ENCODE measurements around the gene VGLL3.

Gene VGLL3

DNA sequence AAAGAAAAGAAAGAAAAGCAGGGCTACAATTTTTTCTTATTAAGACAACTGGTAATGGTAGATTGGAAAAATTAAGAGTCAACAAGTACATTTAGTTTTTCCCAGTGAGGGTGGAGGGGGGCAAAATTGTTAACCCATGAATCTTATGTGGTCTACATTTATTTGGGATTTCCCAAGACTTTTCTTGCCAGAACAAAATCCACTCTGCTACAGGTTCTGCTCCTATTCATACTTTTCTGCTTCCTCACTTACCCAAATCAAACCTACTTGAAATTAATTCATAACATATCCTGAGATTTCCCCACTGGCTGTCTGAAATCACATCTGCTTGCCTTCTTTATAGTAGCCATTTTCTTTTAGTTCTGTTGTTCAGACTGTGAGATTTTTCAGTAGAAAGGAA is 41.1 kb downstream of the VGLL3 start:
- DNase-seq = peak; percentile 89

DNA sequence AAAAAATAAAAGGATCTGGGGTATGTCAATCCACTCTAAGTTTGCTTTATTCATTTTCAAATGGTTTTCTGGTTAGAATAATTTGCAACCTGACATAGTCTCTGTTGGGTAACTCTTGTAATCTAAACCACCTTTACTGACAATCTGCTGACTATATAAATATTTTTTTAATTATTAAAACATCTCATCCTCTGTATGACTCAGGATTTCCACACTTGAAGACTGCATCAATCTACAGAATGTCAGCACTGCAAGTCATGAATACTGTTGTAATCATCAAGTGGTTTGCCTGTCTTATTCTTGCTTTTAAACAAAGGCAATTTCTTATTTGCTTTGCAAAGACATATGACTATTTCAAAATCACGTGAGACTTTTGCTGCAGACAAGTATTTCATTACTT is 42.1 kb downstream of the VGLL3 start:
- DNase-seq = peak; percentile 97

DNA sequence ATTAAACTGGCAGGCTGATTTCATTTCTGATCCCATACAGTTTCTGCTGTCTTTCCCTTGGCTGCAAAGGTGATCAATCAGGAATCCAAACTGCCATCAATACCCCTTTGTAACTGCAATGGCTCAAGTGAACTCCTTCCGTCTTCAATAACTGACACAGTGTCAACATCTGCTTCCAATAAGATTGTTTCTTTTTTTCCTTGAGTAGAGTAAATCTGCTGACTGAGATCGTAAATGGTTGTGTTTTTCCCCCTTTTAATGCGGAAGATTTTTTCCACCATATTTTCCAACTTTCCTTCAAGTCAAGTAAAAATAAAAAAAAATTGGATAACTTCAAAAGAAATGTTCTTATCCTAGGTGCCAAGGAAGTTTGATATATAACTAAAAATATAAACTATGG is 48.7 kb downstream of the VGLL3 start:
- peak; percentile 45 for DNase-seq

DNA sequence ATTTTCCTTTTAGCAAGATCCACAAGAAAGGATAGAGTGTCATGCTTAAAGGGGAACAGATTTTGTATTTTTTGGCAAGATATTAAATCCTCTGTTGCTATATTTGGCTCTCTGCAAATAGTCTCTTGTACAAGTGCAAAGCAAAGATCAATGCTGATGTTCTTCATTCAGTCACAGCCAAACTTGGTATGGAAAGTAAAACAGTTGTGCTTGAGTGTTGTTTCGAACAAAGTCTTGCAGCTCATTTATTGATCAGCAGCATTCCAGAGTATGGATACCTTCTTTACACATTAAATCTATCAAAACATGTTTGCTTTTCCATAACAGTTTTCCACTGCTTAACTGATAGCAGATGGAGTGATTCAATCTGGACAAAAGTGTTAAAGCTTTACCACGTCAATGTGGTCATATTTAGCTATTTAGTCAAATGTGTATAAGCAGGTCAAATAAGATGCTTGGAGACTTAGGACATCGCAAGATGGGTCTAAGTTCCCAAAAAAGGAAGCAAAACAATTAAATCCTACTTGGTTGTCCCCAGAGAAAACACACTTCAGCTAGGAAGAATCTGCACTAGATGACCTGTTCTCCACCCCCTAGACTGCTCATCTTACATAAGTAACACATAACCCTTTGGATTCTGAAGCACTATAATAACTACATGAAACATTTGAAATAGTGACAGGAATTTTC is 52.4 kb downstream of the VGLL3 start:
- peak; percentile 98 for DNase-seq

DNA sequence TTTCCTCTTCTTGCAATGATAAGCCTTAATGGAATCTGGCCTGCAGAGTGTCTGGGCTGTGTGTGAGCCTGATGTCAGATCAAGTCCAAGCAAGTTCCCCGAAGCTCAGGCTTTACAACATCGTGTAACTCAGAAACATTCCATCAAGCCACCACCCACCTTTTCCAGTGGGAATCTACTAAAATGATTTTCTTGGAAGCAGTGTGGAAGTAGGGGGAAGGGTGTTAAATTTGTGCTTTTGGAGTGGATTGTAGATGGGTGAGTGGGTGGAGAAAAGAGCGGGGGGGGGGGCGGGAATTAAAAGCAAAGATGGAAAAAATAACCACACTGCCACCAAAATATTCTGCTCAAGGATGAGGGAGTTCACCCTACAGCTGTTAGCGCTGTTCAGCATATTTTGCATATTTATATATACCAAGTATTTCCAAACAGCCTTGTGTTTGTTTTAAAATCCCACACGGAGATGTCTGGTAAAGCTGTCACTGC is 53.6 kb downstream of the VGLL3 start:
- peak; percentile 98 for DNase-seq

DNA sequence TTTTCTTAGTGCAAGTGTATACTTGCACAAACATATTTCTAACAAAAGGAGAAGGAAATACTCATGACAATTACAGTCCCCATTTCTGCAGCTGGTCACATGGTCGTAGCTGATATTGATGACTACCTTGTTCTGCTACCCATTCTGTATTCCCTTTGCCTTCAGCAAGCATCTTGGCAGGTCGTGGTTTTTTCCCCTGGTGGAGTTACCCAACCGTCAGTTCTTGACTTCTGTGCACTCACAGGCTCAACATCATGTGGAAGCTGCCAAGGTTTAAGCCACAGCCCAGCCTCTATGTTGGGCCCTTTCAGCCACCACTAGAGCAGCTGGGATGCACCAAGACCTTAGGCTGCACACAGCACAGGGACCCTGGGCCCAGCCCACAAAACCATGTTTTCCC is 56.1 kb downstream of the VGLL3 start:
- DNase-seq = no peak

DNA sequence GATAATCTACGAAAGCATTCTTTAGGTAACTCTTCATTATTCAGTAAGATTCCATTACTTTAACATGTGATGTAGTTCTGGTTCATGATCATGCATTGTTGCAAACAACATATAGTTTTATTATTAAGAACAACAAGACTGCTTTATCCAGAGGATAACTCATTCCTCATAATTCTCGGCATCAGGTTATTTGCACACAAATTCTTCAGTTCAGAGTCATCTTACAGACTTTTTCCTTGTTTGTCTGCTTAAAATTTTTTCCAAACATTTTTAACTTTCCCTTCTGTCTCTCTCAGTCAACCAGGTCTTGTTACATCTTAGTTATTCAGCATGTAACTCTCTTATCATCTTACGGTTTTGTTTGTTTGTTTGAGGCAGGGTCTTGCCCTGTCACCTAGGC is 60.1 kb downstream of the VGLL3 start:
- DNase-seq = peak; percentile 15

DNA sequence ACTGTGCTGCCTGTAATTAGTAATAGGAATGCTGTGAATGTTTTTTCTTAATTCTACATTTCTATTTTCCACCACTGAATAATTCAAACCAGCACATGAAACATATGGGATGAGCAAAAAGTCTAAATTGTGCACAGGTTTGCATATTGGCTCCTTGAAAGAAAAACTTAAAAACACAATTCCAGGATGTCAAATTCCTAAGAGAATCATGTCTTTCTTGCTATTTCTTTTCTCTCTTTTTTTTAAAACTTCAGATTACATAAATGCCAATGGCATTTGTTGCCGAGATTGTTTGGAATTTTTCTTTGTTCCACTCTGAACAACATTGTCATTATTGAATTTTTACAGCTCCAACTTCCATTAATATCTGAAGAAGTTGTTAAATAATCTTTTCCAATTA is 60.8 kb downstream of the VGLL3 start:
- DNase-seq = peak; percentile 64

DNA sequence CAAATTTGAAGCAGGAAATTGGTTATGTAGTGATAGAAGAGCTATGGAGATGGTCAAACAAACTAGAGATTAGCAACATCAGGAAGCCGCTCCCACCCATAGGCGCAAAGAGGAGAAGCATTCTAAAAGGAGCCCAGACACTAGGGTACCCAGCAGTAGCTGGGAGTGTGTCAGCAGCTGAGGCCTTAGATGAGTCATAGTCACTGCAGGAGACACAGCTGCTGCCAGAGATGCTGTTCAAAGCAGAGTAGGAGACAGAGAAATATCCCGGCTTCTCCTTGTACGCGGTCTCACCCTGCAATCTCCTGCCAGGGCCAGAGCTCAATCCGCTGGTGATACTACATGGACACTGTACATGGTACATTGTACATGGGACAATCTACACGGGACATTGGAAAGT is 61.9 kb downstream of the VGLL3 start:
- DNase-seq = peak; percentile 68

DNA sequence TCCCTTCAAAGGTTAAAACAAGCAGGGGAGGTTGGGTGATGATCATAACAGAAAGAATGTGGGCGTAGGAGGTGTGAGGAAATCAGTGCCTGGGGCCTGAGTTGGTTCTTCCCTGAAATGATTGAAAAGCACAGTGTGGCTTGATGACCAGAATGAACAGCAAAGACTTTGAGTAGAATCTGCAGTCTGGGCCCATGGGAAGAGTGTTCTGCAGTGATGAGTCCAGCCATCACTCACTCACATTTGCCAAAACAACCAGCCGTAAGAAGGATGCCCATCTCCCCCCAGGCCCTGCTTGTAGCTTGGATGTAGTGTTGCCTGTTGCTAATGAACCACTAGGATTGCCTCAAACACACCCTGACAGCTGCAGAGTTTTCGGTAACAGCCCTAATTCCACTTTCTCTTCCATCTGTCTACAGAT is 67.9 kb downstream of the VGLL3 start:
- peak; percentile 82 for DNase-seq

DNA sequence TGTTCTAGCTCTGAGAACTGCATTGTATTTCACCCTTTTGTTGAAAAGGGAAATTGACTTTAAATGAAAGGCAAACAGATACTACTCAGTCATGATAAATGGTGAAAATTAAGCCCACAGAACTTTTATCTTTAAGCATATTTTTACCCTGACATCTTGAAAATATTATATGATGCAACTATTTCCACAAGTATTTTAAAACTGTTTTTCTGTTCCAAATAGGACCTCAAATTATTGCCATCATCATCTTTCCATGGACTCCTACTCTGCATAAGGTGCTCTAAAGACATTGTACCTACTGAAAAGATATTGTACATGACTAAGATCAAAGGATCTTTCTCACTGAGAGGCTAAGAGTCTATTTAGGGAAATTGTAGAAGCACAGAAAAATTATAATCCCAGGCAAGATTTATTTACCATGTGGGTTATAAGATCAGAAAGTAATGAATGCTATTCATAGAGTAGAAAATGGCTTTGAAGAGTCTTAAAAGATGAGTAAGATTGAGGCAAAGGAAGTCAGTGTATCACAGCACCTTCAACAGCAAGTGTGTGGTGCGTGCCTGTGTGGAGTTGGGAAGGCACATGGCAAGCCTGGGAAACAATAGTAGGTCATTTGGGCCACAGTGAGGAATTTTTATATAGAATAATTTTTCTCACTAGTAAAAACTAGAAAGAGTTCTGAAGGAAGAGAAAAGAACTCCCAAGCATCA is 68.8 kb downstream of the VGLL3 start:
- DNase-seq = peak; percentile 46

DNA sequence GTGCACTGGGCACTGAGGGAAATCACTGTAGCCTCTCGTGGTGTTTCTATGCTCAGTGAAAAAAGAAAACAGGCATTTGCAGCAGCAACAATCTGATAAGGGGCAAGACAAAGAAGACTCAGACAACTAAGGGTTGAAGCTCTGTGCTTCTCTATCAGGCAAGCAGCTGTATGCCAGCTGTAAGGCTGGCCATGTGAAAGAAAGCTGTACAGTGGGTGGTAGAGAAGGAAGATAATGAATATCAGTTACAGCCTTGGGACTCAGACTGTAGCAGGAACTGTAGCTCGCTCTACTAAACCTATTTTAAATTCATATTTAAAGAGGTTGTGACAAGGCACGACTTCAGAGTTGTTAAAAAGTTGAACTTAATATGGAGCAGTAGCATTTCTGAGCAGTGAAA is 76.3 kb downstream of the VGLL3 start:
- DNase-seq = no peak

DNA sequence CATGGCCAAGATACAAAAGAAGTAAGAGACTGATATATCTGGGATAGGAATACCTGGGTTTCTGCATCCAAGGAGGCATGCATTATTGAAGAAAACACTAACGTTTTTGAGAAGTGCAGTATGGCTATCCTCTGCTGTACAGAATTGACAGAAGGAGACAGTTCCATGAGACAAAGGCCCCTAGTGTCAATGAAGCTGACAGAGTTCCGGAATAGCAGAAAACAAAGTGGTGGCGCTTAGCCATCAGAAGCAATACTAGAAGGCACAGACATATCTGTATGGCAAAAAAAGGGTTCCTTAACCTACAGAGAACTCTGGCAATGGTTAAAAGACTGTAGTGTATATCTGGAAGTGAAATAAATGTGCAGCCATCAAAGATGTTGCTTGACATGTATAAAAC is 77.8 kb downstream of the VGLL3 start:
- no peak for DNase-seq

DNA sequence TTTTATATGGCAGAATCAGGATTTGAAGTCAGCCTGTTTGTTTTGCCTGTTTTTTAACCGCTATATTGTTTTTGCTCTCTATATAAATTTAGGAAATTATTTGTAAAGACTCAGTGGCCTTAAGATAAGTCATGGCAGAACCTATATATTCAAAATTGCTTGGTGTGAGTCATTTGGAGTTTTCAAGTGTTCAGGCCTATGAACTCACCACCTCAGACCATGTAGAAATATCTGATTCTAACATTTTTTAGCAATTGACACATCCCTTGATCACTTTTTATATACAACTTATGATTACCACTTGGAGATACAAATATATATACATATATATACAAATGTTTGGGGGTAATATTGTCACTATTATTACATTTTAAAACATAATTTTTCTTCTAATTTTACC is 95.7 kb downstream of the VGLL3 start:
- DNase-seq = peak; percentile 24

DNA sequence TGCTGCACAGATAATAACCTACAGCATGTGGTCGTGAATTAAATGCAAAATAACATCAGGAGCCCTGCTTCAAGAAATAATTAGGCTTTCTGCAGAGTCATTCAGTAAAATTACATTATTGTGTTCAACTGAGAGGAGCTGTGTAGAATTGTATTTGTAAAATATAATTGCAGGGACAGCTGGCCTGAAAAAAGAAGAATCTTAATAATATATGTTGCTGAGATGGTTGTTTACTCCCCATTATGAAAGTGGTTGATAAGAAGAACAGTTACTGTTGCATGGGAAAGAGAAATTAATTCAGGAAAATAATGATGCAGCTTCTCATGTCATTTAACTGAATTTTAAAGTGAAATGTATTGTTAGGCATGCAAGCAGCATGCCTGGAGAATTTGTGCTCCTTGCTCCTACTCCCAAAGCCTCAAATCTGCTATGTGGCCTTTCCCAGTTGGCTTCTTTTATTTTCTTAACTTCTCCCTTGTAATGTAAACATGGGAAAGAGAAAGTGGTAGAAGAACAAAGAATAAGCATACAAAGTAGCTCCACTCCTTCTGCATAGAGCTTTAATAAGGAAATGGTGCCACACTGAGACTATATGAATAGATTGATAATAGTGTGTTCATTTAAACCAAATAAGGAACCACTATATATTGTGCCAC is 100.1 kb downstream of the VGLL3 start:
- DNase-seq = no peak

Measured in fibroblast of skin of abdomen (primary cell).